CD4-positive, alpha-beta T cell treated with Interleukin-4 for 4 hours (primary cell): ENCODE data around the gene RTN4R.
A peak's percentile ranks its signal among the peaks of the same experiment; 100 is the strongest.

Experiments used
- DNase-seq: peaks from one replicate; pipeline ENCODE4 v3.0.0-alpha.2; 2020

The RTN4R gene

DNA sequence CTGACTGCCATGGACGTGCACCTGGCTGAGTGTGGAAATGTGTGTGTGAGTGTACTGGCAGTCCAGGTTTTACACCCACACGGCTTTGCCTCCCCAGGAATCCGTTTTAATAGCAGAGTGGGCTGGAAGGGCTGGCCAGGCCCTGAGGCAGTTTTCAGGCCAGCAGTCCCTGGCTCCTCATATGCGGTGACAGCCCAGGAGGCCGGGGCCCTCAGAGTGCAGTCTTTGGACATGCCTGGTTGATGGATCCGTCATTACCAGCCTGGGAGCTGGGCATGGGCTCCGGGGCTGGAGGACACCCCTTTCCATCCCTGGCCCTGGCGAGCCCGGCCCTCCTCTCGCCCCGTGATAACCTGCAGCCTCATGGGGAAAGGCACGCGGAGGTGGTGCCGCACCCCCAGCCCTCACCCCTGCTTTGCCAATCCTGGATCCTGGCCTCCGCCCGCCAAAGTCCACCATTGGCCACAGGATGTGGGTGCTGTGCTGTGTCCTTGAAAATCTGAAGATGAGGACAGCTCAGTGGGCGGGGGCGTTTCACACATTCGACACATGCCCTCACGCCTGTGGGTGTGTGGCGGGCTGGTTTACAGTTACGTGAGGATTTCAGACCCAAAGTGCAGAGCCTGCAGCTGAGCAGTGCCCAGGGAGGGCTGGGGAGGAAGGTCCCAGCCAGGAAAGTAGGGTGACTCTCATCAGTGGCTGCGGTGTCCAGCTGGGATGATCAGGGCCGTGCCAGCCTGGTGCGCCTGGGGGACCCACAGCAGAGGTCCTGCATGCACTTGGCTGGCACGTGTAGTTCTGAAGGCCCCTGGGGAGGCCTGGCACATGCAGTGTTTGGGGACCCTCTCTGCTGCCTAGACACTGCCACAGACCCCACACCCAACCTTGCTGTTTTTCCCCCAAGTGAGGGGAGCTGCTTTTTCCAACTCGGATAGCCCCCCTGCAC is 55.1 kb downstream of the RTN4R start:
- DNase-seq, result no peak

GRCh38 chr22:20211997-20212753 is 55.9 kb downstream of the RTN4R start:
- DNase-seq, result no peak

DNA sequence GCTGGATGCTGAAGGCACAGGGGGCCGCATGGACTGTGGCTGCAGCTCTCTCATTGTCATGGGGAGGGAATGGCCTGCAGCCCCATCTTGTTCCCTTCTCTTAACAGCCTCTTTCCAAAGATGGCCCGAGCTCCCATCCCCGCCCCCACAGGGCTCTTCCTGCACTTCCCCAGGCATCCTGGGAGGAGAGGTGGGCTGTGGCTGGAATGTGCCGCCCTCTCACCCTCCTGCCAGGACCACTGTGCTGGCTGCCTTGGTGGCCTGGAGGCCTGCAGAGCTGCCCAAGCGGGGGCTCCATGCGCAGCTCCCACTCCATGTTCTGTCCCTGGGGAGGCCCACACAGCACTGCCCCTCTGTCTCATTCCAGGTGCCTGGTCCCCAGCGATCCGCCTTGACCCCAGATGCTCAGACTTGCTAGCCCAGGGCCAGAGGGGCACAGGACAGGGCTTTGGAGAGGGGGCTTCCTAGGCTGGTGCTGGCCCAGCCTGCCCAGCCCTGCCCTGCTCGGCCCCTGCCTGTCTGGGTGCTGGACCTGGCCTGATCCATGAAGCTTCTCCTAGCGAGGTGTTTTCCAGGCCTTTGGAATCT is 56.6 kb downstream of the RTN4R start:
- no peak for DNase-seq

DNA sequence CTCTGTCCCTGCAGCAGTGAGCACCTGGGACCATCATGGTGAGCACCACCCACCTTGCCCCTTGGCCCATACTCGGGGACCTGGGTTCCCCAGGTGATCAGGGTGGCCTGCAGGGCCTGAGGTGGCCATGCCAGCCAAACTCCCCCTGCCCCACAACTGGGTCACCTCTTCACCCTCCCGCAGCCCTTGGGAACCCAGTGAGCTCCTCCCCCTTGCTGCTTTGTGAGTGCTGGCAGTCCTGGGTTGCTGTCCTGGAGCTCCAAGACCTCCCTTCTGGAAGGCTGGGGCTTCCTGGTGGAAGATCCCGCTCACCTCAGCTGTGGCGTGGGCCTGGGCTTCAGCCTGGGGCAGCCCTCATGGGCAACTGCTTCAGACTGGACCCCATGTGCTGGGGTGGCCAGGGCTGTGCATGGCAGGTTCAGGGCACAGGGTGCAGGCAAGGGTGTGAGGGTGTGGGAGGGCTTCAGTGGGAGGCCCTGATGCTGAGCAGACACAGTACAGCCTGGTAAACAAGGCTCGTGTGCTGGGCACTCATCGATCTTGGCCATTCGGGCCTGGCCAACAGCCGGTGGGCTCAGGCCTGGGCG is 57.6 kb downstream of the RTN4R start:
- no peak for DNase-seq

GRCh38 chr22:20209761-20210250 is 58.3 kb downstream of the RTN4R start:
- no peak for DNase-seq

DNA sequence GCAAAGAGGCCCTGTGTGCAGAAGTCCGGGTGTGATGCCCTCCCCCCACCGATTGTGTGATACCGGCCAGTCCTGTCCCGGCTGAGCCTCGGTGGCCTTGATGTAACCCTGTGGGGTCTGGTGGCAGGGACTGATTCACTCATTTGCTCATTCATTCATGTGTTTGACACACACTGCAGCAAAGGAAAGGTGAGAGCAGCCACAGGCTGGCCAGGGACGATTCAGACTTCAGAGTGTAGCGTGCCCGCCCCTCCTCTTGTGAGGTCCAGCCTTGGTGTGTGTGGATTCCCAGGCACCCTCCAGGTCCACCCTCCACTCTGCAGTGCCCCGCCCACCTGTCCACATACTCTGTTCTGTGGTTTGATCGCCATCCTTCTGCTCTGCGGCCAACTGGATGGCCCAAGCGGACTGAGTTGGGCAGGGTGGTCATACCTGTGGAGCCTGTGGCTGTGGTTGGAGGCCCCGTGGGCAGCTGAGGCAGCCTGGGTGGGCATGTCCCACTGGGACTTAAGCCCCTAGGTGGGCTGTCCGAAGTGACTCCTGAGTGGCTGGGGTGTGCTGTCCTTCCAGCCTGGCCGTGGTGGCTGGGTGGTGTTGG is 59.3 kb downstream of the RTN4R start:
- DNase-seq, result no peak

DNA sequence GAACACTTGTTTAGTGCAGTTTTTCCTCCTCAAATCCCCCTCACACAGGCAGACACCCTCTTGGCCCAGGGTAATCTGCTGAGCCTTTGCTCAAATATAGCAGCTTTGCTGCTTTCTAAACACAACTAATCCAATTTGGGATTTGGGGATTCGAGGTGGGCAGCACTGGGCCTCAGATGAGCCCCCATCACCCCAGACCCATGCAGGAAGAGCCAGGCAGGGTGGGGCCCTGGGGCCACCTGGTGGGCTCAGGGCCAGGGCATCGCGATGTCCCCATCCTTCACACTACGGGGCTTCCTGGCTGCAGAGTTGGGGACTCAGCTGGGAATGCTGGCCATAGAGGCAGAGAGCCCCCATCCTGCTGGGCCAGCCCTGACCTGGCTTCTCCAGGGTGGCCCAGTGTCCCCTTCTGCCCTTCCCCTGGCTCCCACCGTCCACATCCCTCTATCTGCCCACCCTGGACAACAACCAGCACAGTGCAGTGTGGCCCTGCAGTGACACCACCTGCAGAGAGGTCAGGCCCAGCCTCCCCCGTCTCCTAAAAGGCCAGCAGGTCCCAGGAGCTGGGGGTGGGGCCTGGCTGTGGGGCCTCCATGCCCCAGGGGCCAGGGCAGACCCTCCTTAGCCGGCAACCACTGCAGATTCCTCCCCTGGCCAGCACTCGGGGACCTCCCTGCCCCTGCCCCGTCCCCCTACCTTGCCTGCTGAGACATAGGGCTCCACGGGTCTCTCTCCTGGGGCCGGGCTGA is 60.7 kb downstream of the RTN4R start:
- DNase-seq, result no peak

- DNase-seq, result peak; percentile 3
These were observed 61.4 kb downstream of the RTN4R start for GRCh38 chr22:20206709-20207215.

- DNase-seq, result peak; percentile 68
These were observed 62.0 kb downstream of the RTN4R start for GRCh38 chr22:20205964-20206708.

GRCh38 chr22:20205464-20205963 is 62.6 kb downstream of the RTN4R start:
- no peak for DNase-seq

DNA sequence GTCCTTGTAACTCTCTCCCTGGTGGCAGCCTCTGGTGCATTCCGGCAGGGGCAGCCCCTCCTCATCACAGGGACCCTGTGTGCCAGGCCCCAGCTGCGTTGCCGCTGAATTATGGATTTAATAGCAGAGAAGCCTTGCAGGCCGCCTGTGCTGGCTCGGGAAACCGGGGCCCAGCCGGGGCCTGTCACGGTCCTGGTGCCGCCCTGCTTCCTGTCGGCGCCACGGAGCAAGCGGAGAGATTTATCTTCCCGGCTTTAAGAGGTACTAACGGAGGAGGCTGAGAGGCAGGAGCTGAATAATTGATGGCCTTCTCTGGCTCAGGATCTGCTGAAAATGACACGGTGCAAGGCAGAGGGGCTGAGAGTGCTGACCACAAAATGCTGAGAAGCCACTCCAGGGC is 63.3 kb downstream of the RTN4R start:
- DNase-seq, result no peak

- no peak for DNase-seq
These were observed 63.8 kb downstream of the RTN4R start for GRCh38 chr22:20204311-20204710.

- no peak for DNase-seq
These were observed 64.4 kb downstream of the RTN4R start for GRCh38 chr22:20203552-20204201.

GRCh38 chr22:20203142-20203551 is 65.0 kb downstream of the RTN4R start:
- no peak for DNase-seq

DNA sequence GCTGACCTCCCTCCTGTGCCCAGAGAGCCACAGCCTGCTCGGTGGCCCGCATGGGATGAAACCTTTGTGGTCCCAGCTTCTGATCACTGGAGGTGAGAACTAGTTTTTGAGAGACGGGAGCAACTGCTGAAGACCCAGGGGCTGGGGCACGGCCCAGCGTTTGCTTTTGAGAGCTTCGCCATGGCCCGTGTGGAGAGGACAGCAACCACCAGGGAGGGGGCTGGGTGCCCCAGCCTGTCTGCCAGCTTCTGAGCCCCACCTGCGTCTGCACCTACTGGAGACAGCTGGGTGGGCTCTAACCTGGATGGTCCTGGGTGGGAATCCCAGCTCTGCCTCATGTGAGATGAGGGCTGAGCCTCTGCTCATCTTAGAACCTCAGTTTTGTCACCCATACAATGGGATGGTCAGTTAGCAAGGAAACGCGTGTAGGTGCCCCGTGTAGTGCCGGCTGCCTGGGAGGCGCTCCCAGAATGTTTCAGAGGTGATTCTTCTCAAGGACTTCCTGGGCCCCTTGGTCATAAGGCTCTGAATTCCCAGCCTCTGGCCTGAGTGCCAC is 66.2 kb downstream of the RTN4R start:
- DNase-seq, result no peak

GRCh38 chr22:20199906-20200305 is 68.2 kb downstream of the RTN4R start:
- no peak for DNase-seq

- DNase-seq, result no peak
These were observed 68.7 kb downstream of the RTN4R start for GRCh38 chr22:20199413-20199842.

GRCh38 chr22:20198557-20199319 is 69.4 kb downstream of the RTN4R start:
- DNase-seq, result no peak
